KMS-11 (cell line): ENCODE measurements around the gene TENM4.
"Not testable (repeated sequence)": the region's sequence is repeated elsewhere in the genome, so short reads cannot be mapped to it uniquely, and the experiment has no call there.

Source experiments
- H2AFZ ChIP-seq: fragments of 200-600 bp; sonication (generic); 2 replicates; pipeline ENCODE4 v1.6.1; 2016; ENCODE audit warnings: antibody characterized with exemption, mixed run types, low read depth
- H3K27ac ChIP-seq: fragments of 200-600 bp; sonication (generic); 2 replicates; pipeline ENCODE4 v1.6.1; 2016; ENCODE audit warnings: mild to moderate bottlenecking, mixed run types
- H3K27me3 ChIP-seq: fragments of 200-600 bp; sonication (generic); 2 replicates; pipeline ENCODE4 v1.6.1; 2017; ENCODE audit warnings: mild to moderate bottlenecking, low read depth, mixed run types, moderate library complexity; ENCODE audit not compliant: insufficient read depth
- H3K36me3 ChIP-seq: fragments of 200-600 bp; sonication (generic); 2 replicates; pipeline ENCODE4 v1.6.1; 2017; ENCODE audit warnings: mild to moderate bottlenecking, mixed run types; ENCODE audit not compliant: insufficient read depth
- H3K4me1 ChIP-seq: fragments of 200-600 bp; sonication (generic); 2 replicates; pipeline ENCODE4 v1.6.1; 2016; ENCODE audit warnings: mild to moderate bottlenecking, low read depth, mixed run types; ENCODE audit not compliant: poor library complexity, severe bottlenecking
- H3K4me2 ChIP-seq: fragments of 200-600 bp; sonication (generic); 2 replicates; pipeline ENCODE4 v1.7.0; 2016; ENCODE audit warnings: mild to moderate bottlenecking, mixed run types
- H3K4me3 ChIP-seq: fragments of 200-600 bp; sonication (generic); IDR thresholded peaks from 2 replicates; pipeline ENCODE4 v1.6.1; 2017; ENCODE audit warnings: low read depth, low read length, mixed read lengths; ENCODE audit not compliant: insufficient read depth
- H3K79me2 ChIP-seq: fragments of 200-600 bp; sonication (generic); 2 replicates; pipeline ENCODE4 v1.6.1; 2016; ENCODE audit warnings: low read depth, mixed run types; ENCODE audit not compliant: insufficient read depth
- H3K9ac ChIP-seq: fragments of 200-600 bp; sonication (generic); 2 replicates; pipeline ENCODE4 v1.6.1; 2016; ENCODE audit warnings: mild to moderate bottlenecking, mixed run types
- H4K20me1 ChIP-seq: fragments of 200-600 bp; sonication (generic); 2 replicates; pipeline ENCODE4 v1.6.1; 2016; ENCODE audit warnings: mild to moderate bottlenecking, mixed run types; ENCODE audit not compliant: insufficient read depth
- CTCF ChIP-seq: fragments of 200-600 bp; sonication (generic); conservative IDR thresholded peaks from 2 replicates; pipeline ENCODE4 v1.6.1; 2017; ENCODE audit warnings: low read depth, mild to moderate bottlenecking, antibody characterized with exemption, low read length, moderate library complexity, mixed read lengths

The TENM4 gene

DNA sequence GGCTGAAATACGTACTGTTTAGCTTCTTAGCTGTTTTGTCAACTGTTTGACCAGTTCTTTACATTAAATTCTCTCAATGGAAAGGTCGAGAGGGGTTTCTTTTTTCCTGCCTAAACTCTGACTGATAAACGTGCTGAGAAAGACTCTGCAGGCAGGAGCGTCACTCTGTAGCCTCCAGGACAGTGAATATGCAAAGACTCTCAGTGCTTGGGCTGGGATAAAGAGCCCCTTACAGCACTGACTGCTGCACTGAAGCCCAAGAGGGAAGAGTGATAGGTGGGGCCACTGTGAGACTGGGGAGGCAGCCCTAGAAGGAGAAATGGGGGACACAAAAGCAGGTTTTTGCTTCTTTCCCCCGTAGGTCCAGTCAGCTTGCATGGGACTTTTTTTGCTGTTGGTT, 213.5 kb downstream of the TENM4 start:
- Histone ChIP-seq H3K27me3 (no peaks in the 10 kb centered on the region), H3K36me3 (no peaks in the 10 kb centered on the region), H3K79me2 (no peaks in the 10 kb centered on the region), H3K27ac (no peak overlapping the region), H3K4me3 (no peak overlapping the region), H3K4me1 (no peaks in the 10 kb centered on the region), H3K4me2 (no peak overlapping the region), H4K20me1 (no peaks in the 10 kb centered on the region), H3K9ac (no peak overlapping the region), H2AFZ (no peak overlapping the region)
- TF ChIP-seq CTCF, result no peak

DNA sequence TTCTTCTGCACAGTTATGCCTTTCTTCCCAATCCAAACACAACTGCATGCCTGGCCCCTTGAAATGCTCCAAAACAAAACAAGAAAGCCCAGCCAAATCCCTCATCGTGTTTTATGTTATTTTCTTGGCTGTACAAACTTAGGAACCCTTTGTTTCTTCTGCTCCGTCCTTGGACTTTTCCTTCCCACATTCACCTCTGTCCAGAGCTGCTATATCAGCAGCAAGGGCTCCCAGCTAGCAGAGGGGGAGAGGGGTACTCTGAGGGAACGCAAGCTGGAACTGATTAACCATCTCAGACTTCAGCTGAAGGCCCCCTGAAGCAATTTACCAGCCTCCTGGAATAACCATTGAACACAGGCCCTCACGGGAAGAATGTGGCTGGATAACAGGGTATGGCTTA, 214.7 kb downstream of the TENM4 start:
- Histone ChIP-seq H4K20me1 (no peaks in the 10 kb centered on the region), H3K4me3 (no peak overlapping the region), H3K4me1 (no peaks in the 10 kb centered on the region), H3K9ac (no peak overlapping the region), H3K27ac (no peak overlapping the region), H3K36me3 (no peaks in the 10 kb centered on the region), H3K4me2 (no peak overlapping the region), H2AFZ (no peak overlapping the region), H3K27me3 (no peaks in the 10 kb centered on the region), H3K79me2 (no peaks in the 10 kb centered on the region)
- TF ChIP-seq CTCF, result no peak

- not testable (repeated sequence) for H3K79me2 ChIP-seq, H2AFZ ChIP-seq, H3K4me2 ChIP-seq, H3K4me3 ChIP-seq, H4K20me1 ChIP-seq, H3K27ac ChIP-seq, H3K4me1 ChIP-seq, H3K27me3 ChIP-seq, H3K36me3 ChIP-seq, H3K9ac ChIP-seq
Observed at GRCh38 chr11:79222163-79222562, 218.7 kb downstream of the TENM4 start.

GRCh38 chr11:79221444-79222130, 219.2 kb downstream of the TENM4 start:
- TF ChIP-seq CTCF, result no peak
- no peak overlapping the region for H3K4me2 ChIP-seq
- no peaks in the 10 kb centered on the region for H4K20me1 ChIP-seq
- no peak overlapping the region for H2AFZ ChIP-seq
- H3K27me3 ChIP-seq, result no peaks in the 10 kb centered on the region
- H3K79me2 ChIP-seq, result no peaks in the 10 kb centered on the region
- no peak overlapping the region for H3K27ac ChIP-seq
- no peaks in the 10 kb centered on the region for H3K36me3 ChIP-seq
- no peak overlapping the region for H3K9ac ChIP-seq
- H3K4me1 ChIP-seq, result no peaks in the 10 kb centered on the region
- no peak overlapping the region for H3K4me3 ChIP-seq

DNA sequence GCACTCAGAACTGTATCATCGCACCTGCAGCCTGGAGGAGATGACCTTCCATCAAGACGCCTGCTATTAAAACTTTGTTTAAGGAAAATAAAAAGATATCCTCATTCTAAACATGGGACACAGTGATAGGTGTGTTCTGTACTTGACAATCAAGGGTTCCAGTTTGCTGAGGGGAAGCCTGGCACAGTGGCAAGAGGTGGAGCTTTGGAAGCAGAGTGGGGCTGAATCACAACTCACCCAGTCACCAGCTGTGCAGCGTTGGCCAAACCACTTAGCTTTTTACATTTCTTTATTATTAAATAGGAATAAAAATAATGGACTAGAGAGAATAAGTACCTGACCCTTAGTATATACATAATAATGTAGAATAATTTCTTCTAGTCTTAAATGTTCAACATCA, 220.7 kb downstream of the TENM4 start:
- Histone ChIP-seq H3K4me2 (no peak overlapping the region), H3K27ac (no peak overlapping the region), H3K4me3 (no peak overlapping the region), H3K4me1 (no peaks in the 10 kb centered on the region), H4K20me1 (no peaks in the 10 kb centered on the region), H3K9ac (no peak overlapping the region), H2AFZ (no peak overlapping the region), H3K79me2 (no peaks in the 10 kb centered on the region), H3K36me3 (no peaks in the 10 kb centered on the region), H3K27me3 (no peaks in the 10 kb centered on the region)
- no peak for TF ChIP-seq CTCF
